T1000 (cell line): Measurements from ENCODE around the gene PHC3.
"Not testable (repeated sequence)": the region's sequence is repeated elsewhere in the genome, so short reads cannot be mapped to it uniquely, and the experiment has no call there.

Source experiments
- DNase-seq: peaks from one replicate; lab custom pipeline; 2025; ENCODE audit warnings: mixed read lengths; lab: John Stamatoyannopoulos, UW

The PHC3 gene

DNA sequence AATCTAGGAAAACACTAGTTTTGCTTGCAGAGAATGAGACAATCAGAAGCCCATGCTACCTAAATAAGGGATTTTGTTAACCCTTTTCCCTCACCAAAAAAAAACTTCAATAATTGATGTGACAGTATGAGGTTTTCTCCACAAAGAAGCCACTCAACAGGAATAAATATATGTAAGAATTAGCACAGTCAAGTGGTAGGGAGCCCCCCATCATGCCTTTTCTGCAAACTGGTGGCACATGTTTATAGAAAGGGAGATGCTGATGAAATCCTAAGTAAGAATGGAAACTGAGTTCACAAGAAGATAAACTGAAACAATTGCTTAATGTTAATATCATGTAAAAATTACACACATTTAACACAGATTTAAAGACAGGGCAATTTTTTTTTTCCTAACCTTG is 51.0 kb downstream of the PHC3 start:
- no peak for DNase-seq

DNA sequence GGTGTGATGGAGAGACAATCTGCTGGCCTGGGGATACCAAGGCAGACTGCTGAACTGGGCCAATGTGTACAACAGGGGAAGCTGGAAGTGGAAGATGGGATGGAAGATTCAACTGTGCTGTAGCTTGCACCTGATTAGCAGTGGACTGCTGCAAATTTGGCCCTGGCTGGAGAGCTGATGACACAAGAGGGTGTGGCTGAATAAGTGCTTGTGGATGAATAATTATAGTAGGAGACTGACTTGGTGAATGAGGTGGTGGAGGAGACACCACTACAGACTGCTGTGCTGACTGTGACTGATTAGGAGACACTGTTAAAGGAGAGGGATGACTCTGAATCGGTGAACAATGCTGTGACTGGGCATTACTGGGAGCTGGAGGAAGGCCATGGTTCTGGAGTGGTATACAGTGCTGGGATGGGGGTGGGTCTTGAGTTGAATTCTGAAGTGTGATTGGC is 52.5 kb downstream of the PHC3 start:
- no peak for DNase-seq

DNA sequence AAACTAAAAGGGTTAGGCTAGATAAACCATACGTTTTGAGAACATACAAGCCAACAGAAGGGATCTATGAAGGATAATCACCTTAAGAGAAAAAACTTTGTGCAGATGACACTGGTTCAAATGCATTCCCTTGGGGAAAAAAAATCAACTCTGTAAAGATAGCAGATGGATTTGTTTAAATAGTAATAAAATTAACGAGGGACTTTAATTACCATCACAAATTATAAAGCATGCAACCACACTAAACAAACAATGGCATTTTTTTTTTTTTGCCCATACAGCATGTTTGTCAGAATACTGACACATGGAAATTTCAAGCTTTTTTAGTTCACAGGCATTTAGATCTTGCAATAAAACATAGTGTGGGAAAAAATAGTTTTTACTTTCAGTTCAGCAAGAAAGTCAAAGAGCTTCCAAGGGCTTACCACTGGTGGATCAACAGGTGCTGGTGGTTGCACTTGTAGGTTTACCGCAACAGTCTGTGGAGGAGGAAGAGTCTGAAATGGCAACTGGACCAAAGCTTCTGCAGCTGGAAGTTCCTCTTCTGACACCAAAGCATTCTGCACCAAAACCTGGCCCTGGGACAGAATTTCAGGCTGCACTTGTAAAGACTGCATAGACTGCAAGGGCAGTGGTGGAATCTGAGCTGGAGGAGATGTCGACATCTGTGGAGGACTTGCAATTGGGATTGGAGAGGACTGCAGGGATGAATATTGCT is 53.1 kb downstream of the PHC3 start:
- DNase-seq, result no peak

DNA sequence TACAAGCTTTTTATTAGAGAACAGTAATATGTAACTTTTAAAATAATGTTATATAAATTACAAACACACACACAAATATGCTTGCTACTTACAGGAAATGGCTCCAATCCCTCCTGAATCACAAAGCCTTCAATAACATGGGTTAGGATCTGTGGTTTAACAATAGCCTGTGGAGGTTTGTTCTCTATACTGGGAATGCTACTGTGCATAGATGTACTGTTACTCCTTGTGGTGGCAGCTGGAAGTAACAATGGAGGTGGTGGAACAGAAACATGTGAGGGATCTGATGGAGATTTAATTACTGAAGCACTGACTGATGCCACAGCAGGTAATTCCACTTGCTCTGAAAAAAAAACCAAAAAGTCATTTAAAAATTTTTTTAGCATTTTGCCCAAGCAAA is 64.4 kb downstream of the PHC3 start:
- DNase-seq, result no peak

DNA sequence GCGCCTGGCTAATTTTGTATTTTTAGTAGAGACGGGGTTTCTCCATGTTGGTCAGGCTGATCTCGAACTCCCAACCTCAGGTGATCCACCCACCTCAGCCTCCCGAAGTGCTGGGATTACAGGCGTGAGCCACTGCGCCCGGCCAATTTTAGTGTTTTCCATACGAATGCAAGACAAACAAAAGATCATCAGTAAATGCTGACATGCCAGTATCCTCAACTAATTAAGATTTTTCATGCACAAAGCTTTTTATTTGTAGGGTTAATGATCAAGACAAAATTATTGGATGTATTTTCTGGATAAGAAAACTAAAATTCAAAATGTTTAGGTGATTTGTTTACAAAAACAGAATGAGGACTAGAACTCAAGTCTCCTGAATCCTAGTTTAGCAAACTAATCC is 67.4 kb downstream of the PHC3 start:
- not testable (repeated sequence) for DNase-seq

DNA sequence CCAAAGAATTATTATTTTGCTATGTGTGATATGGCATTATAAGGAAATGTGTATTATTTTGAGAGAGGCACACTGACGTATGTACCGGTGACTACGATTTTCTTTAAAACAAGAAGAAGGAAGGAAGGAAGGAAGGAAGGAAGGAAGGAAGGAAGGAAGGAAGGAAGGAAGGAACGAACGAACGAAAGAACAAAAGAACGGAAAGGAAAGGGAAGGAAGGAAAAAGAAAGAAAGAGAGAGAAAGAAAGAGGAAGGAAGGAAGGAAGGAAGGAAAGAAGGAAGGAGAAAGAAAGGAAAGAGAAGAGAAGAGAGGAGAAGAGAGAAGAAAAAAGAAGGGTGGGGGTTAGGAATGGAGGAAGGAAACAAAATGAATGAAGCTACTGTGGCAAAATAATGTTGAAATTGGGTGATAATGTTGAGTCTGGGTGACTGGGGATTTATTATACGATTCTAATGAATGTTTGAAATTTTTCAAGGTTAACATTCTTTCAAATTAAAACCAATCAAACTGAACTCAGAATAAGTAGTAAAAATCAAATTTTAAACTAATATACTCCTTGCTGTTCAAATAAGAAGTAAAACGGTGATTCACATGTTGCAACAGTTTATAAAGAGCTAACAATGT is 70.3 kb downstream of the PHC3 start:
- no peak for DNase-seq

DNA sequence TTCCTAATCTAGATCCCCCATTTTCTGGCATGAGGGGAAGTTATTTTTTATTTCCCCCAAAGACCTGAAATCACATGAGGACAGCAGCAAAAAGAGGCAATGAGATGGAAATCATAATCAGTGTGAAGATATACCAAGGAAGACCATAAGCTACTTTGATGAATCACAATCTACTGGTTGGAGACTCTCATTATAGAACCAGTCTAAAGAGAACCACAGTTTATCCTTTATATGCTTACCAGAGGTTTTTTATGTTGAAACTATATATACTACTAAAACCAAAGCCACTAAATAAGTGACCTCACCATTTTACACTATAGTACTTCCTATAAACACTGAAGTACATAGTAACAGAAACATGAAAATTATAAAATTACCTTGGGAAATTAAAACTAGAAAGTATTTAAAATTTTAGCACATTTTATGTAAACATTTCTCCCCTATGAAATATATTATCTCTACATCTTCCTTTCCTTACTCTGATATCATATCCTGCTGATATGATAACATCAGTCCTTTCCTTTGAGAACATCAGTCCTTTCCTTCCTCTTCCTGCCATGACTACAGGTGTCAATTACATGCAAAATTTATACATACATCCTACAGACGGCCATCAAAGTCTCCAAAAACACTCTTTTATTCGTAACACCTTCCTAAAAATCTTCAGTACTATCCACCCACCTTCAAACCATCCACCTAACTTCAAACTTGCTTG is 71.8 kb downstream of the PHC3 start:
- no peak for DNase-seq

DNA sequence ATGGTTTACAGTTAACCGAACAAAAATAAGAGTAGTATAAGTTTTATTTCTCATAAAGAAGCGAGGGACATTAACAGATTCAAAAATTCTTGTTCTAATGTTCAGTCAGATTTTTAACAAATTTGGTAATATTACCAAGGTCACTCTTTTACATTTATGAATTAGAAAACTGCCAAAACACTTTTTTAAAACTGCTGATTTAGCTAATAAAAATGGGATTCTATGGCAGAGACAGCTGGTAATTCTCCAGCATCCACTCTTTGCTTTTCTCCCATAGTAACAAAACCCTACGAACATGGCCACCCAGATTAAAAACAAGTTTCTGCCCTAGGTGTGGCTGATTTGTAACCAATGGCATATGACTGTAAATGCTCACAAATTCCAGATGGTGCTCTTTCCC is 72.6 kb downstream of the PHC3 start:
- DNase-seq, result no peak

DNA sequence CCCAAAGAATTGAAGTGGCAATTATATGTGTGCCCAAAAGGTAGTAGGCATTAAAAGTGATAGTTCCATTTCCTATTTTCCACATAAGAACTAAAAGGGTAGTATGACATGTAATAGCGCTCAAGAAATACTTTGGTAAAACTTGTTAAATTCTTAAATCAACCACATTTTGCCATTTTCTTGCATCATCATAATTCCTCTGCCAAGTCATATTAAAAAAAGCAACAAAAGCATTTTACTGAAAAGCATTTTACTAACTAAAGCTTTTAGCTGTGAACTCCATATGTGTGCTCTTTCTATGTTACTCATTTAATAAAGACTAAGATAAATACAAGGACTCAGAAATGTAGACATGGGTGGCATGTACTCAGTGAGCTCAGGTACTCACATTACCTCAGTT is 73.6 kb downstream of the PHC3 start:
- no peak for DNase-seq

DNA sequence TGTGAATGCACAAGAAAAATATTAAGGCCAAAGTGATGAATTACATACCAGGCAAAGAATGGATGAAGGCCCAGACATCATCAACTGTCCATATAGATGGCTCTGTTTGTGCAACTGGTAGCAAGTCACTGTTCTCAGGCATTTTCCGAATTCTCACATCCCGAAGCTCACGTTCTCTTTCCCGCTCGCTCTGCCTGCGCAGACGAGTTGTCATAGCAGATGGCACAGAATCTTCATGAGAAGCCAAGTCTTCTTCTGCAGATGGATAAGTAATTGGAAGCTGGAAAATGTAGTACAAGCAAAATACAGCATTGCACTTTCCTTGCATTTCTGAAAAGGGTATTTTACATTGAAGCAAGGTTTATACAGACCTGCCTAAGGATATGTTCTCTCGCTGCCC is 79.1 kb downstream of the PHC3 start:
- DNase-seq, result no peak

DNA sequence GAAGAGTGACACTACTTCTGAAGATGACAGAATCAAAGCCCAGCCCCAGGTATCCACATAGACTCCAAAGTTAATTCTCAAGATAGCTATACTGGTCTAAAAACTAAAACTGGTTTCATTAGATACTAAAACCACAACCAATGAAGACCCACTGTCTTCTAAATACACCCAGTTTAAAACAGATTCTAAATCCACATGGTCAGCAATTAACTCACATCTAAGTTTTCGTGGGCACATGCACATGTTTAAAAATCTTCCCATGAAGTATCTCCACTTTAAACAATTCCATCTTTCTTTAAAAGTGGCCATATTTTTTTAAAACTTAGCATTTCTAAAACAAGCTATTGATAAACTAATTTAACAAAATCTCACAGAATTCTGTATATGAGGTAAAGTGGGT is 80.6 kb downstream of the PHC3 start:
- DNase-seq, result no peak

DNA sequence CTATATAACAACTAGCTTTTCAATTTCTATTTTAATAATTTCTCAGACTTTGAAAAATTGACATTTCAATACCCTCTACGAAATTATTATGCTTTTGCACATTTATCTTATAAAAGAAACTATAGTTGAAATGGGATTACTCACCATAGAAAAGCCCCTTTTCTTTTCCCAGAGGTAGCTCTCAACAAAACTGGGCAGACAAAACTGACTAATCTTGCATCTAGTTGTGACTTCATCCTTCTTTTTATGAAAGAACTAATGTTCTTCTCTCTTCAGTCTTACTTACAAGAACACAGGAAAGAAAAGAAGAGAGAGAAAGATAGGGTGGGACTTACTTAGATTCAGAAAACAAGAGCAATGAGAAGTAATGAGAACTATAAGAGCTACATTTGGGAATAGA is 82.8 kb downstream of the PHC3 start:
- DNase-seq, result no peak

DNA sequence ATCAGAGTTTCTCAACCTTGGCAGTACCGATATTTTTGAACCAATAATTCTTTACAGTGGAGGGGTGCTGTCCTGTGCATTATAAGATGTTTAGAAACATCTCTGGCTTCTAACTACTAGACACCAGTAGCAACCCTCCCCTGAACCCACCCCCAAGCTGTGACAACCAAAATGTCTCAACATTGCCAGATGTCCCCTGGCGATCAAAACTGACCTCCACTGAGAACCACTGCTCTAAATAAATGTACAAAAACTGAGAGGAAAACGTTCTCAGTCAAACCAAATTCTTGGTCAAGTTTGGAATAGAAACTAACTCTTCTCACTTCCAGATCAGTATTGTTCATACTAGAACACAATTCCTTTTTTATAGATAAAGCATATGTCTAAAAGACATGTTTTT is 85.2 kb downstream of the PHC3 start:
- DNase-seq, result no peak

DNA sequence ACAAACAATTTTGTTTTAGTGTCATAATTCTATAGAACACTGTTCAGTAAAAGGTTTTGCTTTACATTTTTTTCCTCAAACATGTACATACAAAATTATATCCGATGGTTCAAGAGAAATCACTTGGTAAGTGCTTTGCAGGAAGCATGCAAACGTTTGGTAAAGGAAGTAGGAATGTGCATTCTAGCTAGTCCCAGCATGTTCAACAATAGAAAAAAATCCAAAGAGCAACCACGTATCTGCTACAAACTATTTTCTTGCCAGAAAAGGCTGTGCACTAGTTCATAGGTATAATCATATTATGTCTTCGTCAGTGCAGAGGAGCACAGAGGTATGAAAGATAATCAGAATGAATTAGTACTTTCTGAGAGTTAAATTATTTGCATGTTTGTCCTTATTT is 85.8 kb downstream of the PHC3 start:
- DNase-seq, result no peak

DNA sequence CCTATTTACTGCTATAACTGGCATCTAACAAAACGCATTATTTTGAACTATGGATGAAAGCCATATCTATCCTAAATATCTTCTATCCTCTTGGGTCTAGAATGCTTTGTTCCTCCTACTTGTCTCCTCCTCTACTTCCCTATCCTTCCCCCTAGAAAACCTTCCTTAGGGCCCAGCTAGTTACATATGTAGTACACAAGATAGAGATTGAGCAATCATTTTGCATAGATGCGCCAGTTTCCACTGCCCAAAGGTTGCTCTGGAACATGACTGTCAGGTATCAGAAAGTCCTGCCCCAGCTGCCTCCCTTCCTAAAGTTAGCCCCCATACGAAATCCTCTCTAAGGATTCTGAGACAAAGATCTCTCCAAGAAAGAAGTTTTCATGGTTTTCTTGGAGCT is 88.6 kb downstream of the PHC3 start:
- no peak for DNase-seq

DNA sequence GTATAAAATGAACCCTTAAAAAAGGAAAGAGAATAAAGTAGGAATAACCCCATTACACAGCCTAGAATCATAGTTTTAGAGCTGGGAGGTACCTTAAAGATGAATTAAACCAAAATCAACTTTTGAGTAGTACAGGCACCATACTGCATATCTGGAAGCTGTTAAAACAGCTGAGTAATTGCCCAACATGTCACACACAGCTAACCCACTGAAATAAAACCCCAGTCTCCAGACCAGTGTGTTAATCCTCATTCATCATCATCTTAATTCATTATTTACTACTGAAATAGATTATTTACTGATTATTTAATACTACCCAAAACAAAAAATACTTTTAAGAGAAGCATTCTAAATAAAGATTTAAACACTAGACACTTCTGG is 90.9 kb downstream of the PHC3 start:
- no peak for DNase-seq

DNA sequence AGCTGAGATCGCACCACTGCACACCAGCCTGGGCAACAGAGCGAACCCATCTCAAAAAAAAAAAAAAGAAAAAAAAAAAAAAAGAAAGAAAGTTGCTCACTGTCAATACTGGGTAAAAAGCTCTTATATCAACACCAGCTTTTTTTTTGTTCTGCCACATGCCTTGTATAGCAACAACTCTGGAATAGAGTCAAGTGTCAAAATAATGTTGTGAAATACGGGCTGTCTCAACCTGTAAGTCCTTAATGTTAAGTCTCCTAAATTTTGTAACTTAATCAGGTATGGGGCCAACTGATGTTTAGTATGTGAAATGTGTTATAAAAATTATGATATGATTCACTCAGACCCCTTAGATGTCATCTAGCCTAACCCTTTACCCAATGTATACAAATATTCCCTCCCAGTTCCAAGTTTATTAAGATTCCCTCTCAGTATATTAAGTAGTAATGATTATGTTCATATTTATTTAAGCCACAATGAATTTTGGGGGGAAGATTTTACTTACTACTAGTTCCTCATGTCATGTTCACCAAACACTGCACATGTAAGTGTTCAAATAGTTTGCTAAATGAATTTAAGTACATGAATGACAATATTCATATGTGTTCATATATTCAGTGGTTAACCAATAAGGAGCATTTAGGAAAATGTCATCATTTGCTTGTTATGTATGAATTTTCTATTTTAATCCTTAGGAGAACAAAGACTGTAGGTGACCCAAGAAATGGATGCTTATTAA is 91.5 kb downstream of the PHC3 start:
- no peak for DNase-seq

DNA sequence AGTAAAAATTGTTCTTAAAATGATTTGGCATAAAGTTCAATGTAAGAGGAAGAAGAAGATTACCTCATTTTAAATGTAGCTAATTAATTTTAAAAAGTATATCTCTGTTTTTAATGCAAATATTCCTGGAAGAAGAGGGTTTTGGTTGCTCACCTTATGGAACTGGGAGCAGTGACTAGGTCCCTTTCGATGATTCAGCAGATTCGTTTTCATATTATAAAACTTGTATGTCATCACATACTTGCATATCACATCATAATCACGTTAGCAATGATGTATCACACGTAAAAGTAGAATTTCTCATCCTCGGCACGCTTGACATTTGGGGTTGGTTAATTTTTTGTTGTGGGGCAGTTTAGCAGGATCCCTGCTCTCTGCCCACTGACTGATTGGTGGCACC is 96.1 kb downstream of the PHC3 start:
- no peak for DNase-seq

DNA sequence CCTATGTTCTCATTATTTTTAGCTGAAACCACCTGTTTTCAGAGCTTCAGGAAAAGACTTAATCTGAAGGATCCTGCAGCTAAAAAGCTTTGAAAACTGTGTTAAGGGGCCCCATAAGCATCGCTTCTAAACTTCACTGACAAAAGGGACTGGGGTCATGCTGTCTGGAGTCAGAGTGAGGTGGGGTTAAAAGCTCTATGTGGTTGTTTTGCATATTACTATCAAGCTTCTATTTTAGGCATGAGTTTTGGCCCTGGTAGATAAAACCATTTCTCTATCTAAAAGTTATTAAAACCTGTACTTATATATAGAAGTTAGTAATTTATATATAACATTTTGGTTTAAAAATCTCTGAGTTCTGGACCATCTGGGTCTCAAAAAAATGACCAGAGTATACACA is 98.2 kb downstream of the PHC3 start:
- no peak for DNase-seq

DNA sequence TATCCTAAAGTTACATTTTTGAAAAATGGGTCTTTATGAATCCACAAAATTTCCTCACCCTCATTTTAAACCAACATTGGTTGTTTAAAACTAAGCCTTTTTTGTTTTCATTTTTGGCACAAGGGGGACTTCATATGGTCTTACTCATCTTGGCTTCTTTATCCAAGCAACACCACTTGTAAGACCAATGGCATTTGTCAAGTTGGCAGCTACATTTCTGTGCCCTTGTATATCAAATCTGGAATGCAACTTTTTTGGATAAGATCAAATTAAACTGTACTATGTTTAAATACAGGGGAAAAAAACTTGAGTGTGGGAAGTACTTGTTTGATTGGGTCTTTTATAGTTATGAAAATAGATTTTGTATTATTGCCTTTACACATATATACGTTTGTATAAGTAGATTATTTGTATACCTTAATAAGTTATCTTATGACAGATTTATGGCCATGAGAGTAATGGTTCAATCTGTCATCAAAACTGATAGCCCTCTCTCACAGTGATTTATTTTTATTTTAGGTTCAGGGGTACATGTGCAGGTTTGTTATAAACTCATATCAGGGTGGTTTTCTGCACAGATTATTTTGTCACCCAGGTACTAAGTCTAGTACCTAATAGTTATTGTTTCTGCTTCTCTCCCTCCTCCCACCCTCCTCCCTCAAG is 100.3 kb downstream of the PHC3 start:
- no peak for DNase-seq

DNA sequence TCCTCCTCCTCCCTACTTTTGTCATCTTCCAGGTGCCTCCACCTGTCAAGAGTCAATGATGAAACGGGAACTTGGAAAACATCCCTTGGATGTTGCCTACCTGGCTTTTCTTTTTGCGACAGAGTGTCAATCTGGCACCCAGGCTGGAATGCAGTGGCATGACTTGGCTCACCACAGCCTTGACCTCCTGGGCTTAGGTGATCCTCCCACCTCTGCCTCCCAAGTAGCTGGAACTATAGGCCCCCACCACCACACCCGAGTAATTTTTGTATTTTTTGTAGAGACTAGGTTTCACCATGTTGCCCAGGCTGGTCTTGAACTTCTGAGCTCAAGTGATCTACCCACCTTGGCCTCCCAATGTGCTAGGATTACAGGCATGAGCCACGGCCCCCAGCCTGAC is 100.9 kb downstream of the PHC3 start:
- DNase-seq, result no peak

DNA sequence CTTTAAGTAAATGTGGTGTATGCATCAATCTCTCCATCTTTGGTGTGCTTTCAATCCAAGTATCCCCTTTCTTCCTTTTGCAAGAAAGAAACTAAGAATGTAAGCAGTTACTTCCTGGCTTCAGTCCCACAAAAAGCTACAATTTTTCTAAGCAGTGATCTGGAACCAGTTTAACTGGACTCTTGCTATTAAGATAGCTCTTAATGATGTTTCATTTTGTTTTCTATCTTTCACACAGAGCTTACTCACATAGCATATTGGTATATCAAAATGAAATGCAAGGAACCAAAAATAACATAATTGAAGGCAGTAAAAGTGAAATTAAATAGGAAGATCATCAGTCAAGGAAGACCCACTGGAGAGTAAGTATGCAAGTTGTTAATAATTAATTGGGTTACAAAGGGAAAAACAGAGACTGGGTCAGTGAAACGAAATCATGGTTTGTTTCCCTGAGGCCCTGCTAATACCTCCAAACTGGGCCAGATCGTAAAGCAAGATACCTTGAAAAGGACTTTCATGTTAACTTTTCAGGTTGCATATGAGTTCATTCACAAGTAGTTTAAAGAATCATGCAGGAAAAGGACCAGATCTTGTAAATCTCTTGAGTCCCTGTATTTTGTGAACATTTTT is 101.9 kb downstream of the PHC3 start:
- DNase-seq, result no peak
